HepG2 (cell line): ENCODE data around the gene IGF2BP1. TPM values are rescaled to one million over a fixed set of nuclear protein-coding genes. Genes with fewer than 3 reads are reported as not detected.

Experiments used
- ETV6 ChIP-seq: sonication (generic); formaldehyde crosslinking; conservative IDR thresholded peaks from 2 replicates; pipeline ENCODE4 v1.4.0; 2020; ENCODE audit warnings: missing genetic modification reagents
- HOXD1 ChIP-seq: sonication (generic); formaldehyde crosslinking; IDR thresholded peaks from 2 replicates; pipeline ENCODE4 v1.5.0; 2020; ENCODE audit warnings: missing genetic modification reagents
- MXI1 ChIP-seq: IDR thresholded peaks from 3 replicates; pipeline ENCODE4 v1.6.1; 2012; ENCODE audit warnings: low read depth, low read length, inconsistent platforms, borderline replicate concordance
- NR2C2 ChIP-seq: sonication (generic); formaldehyde crosslinking; IDR thresholded peaks from 2 replicates; pipeline ENCODE4 v1.4.0; 2020; ENCODE audit warnings: missing genetic modification reagents, mild to moderate bottlenecking, moderate library complexity, borderline replicate concordance
- PAX8 ChIP-seq: sonication (generic); formaldehyde crosslinking; IDR thresholded peaks from 2 replicates; pipeline ENCODE4 v1.8.0; 2022; ENCODE audit warnings: mild to moderate bottlenecking, missing genetic modification reagents, borderline replicate concordance
- TEAD3 ChIP-seq: optimal IDR thresholded peaks from 2 replicates; pipeline ENCODE3; 2016; ENCODE audit warnings: borderline replicate concordance
- YEATS2 ChIP-seq: sonication (generic); formaldehyde crosslinking; IDR thresholded peaks from 2 replicates; pipeline ENCODE4 v1.4.0; 2020; ENCODE audit warnings: missing genetic modification reagents, borderline replicate concordance
- ZBTB7B ChIP-seq: sonication (generic); formaldehyde crosslinking; IDR thresholded peaks from 2 replicates; pipeline ENCODE4 v1.4.0; 2020; ENCODE audit warnings: missing genetic modification reagents
- ZFP62 ChIP-seq: sonication (generic); formaldehyde crosslinking; IDR thresholded peaks from 2 replicates; pipeline ENCODE4 v1.4.0; 2020; ENCODE audit warnings: missing genetic modification reagents
- ZNF12 ChIP-seq: sonication (generic); formaldehyde crosslinking; IDR thresholded peaks from 2 replicates; pipeline ENCODE4 v1.5.0; 2020; ENCODE audit warnings: missing genetic modification reagents
- ZNF3 ChIP-seq: IDR thresholded peaks from 2 replicates; pipeline ENCODE4 v1.7.0; 2017; ENCODE audit warnings: inconsistent platforms
- ZNF713 ChIP-seq: sonication (generic); formaldehyde crosslinking; IDR thresholded peaks from 2 replicates; pipeline ENCODE4 v1.4.0; 2020; ENCODE audit warnings: mild to moderate bottlenecking, missing genetic modification reagents
- ZNF766 ChIP-seq: sonication (generic); formaldehyde crosslinking; IDR thresholded peaks from 2 replicates; pipeline ENCODE4 v1.5.0; 2020; ENCODE audit warnings: missing genetic modification reagents, borderline replicate concordance
- polyA plus RNA-seq, 8 experiments: library from polyadenylated mRNA; depleted of rRNA in 3 of 8; stranded (reverse) in 7 of 8; unstranded in 1 of 8; fragments of >200 nt; fragmentation: Illumina TruSeq in 4 of 8; extraction: Trizol in 4 of 8; gene quantifications; 2 replicates each; pipeline versions ENCODE4 v1.2.1 to v1.2.3, GENCODE V29; 2011 to 2016; ENCODE audit warnings: low read depth in 4 of 8, missing spikeins in 1 of 8, mixed read lengths in 1 of 8; ENCODE audit not compliant: insufficient read depth in 1 of 8
- total RNA-seq, 5 experiments: library from RNA; depleted of rRNA; stranded (reverse); fragments of >200 nt; fragmentation: Illumina TruSeq; extraction: Trizol; gene quantifications; 2 replicates each; pipeline ENCODE4 v1.2.3, GENCODE V29; 2016; ENCODE audit warnings: low read depth in 1 of 5
- TF ChIP-seq, protein P1 (sequence below): sonication (generic); IDR thresholded peaks from 2 replicates; pipeline ENCODE4 v1.6.1; 2016; ENCODE audit warnings: low read depth, borderline replicate concordance
- TF ChIP-seq, protein P2 (sequence below): sonication (generic); formaldehyde crosslinking; IDR thresholded peaks from 2 replicates; pipeline ENCODE4 v1.8.0; 2022; ENCODE audit warnings: mild to moderate bottlenecking, missing genetic modification reagents, moderate library complexity
- TF ChIP-seq, protein P3 (sequence below): sonication (generic); formaldehyde crosslinking; IDR thresholded peaks from 2 replicates; pipeline ENCODE4 v1.4.0; 2020; ENCODE audit warnings: missing genetic modification reagents
- TF ChIP-seq, protein P4 (sequence below): sonication (generic); formaldehyde crosslinking; IDR thresholded peaks from 2 replicates; pipeline ENCODE4 v1.4.0; 2020; ENCODE audit warnings: mild to moderate bottlenecking, missing genetic modification reagents
- TF ChIP-seq, protein P5 (sequence below): sonication (generic); formaldehyde crosslinking; conservative IDR thresholded peaks from 2 replicates; pipeline ENCODE4 v1.4.0; 2020; ENCODE audit warnings: mild to moderate bottlenecking, missing genetic modification reagents, moderate library complexity

IGF2BP1 gene
- total and polyA plus RNA-seq, 2 of the 13 experiments (the other 11 are each of a cell fraction or from before 2014, with no cell fraction given): 29.7 to 75.1 TPM

DNA sequence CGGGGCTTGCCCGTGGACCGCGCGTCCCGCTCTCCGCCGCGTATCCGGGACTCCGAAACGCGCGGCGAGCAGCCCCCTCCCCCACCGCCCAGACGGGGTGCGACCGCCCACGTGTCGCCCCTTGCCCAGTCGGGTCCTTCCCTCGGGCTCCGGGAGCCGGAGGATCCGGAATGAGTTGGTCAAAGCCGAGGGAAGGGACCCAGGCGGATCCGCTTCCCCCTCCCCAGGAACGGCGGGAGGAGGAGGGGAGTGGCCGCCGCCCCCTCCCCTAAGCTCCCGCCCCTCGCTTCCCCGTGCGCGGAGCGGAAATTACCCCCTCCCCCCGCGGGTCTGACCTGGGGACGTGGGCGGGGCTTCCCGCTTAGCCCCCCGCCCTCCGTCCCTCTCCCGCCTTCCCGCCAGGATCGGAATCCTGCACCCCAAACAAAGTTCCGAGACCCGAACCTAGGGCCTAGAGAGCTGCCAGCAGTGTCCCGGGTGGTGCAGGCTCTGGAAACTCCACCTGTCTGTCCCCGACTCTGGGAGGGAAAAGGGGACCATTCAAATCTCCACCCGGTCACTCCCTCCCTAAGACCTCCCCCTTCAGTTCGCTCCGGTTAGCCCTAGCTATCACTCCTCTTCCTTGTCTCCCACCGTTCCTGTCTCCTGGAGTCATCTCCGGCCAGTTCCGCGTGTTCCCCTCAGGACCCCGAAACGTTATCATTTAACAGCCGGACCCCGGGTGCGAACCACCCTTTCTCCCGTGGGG, 1.0 kb upstream of the IGF2BP1 start (continued):
- TF ChIP-seq, protein P1, sequence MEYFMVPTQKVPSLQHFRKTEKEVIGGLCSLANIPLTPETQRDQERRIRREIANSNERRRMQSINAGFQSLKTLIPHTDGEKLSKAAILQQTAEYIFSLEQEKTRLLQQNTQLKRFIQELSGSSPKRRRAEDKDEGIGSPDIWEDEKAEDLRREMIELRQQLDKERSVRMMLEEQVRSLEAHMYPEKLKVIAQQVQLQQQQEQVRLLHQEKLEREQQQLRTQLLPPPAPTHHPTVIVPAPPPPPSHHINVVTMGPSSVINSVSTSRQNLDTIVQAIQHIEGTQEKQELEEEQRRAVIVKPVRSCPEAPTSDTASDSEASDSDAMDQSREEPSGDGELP: peak; percentile 28; the same call in 1 of the 2 replicates
- TF ChIP-seq TEAD3 (CRISPR knock-in tag) (peak; percentile 80), YEATS2 (peak; percentile 70), PAX8 (CRISPR knock-in tag) (no peak), ZNF713 (CRISPR knock-in tag) (peak; percentile 32; the same call in 1 of the 2 replicates), ZNF12 (CRISPR knock-in tag) (peak; percentile 72; the same call in 1 of the 2 replicates), MXI1 (peak; percentile 83; the same call in 1 of the 3 replicates), ZFP62 (CRISPR knock-in tag) (0 out of 2 replicates have a peak, but pooled peaks have one; percentile 38), ZBTB7B (CRISPR knock-in tag) (no peak; the same call in none of the 2 replicates), ZNF3 (no peak), NR2C2 (CRISPR knock-in tag) (peak; percentile 84; the same call in 1 of the 2 replicates), HOXD1 (CRISPR knock-in tag) (peak; percentile 92), ETV6 (CRISPR knock-in tag) (peak; percentile 91), ZNF766 (0 out of 2 replicates have a peak, but pooled peaks have one; percentile 26)
- TF ChIP-seq, protein P2, sequence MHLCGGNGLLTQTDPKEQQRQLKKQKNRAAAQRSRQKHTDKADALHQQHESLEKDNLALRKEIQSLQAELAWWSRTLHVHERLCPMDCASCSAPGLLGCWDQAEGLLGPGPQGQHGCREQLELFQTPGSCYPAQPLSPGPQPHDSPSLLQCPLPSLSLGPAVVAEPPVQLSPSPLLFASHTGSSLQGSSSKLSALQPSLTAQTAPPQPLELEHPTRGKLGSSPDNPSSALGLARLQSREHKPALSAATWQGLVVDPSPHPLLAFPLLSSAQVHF (CRISPR knock-in tag): no peak; the same call in 1 of the 2 replicates
- TF ChIP-seq, protein P3, sequence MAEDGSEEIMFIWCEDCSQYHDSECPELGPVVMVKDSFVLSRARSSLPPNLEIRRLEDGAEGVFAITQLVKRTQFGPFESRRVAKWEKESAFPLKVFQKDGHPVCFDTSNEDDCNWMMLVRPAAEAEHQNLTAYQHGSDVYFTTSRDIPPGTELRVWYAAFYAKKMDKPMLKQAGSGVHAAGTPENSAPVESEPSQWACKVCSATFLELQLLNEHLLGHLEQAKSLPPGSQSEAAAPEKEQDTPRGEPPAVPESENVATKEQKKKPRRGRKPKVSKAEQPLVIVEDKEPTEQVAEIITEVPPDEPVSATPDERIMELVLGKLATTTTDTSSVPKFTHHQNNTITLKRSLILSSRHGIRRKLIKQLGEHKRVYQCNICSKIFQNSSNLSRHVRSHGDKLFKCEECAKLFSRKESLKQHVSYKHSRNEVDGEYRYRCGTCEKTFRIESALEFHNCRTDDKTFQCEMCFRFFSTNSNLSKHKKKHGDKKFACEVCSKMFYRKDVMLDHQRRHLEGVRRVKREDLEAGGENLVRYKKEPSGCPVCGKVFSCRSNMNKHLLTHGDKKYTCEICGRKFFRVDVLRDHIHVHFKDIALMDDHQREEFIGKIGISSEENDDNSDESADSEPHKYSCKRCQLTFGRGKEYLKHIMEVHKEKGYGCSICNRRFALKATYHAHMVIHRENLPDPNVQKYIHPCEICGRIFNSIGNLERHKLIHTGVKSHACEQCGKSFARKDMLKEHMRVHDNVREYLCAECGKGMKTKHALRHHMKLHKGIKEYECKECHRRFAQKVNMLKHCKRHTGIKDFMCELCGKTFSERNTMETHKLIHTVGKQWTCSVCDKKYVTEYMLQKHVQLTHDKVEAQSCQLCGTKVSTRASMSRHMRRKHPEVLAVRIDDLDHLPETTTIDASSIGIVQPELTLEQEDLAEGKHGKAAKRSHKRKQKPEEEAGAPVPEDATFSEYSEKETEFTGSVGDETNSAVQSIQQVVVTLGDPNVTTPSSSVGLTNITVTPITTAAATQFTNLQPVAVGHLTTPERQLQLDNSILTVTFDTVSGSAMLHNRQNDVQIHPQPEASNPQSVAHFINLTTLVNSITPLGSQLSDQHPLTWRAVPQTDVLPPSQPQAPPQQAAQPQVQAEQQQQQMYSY: no peak; the same call in none of the 2 replicates
- TF ChIP-seq, protein P4, sequence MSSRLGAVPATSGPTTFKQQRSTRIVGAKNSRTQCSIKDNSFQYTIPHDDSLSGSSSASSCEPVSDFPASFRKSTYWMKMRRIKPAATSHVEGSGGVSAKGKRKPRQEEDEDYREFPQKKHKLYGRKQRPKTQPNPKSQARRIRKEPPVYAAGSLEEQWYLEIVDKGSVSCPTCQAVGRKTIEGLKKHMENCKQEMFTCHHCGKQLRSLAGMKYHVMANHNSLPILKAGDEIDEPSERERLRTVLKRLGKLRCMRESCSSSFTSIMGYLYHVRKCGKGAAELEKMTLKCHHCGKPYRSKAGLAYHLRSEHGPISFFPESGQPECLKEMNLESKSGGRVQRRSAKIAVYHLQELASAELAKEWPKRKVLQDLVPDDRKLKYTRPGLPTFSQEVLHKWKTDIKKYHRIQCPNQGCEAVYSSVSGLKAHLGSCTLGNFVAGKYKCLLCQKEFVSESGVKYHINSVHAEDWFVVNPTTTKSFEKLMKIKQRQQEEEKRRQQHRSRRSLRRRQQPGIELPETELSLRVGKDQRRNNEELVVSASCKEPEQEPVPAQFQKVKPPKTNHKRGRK (CRISPR knock-in tag): 0 out of 2 replicates have a peak, but pooled peaks have one; percentile 14
- TF ChIP-seq, protein P5, sequence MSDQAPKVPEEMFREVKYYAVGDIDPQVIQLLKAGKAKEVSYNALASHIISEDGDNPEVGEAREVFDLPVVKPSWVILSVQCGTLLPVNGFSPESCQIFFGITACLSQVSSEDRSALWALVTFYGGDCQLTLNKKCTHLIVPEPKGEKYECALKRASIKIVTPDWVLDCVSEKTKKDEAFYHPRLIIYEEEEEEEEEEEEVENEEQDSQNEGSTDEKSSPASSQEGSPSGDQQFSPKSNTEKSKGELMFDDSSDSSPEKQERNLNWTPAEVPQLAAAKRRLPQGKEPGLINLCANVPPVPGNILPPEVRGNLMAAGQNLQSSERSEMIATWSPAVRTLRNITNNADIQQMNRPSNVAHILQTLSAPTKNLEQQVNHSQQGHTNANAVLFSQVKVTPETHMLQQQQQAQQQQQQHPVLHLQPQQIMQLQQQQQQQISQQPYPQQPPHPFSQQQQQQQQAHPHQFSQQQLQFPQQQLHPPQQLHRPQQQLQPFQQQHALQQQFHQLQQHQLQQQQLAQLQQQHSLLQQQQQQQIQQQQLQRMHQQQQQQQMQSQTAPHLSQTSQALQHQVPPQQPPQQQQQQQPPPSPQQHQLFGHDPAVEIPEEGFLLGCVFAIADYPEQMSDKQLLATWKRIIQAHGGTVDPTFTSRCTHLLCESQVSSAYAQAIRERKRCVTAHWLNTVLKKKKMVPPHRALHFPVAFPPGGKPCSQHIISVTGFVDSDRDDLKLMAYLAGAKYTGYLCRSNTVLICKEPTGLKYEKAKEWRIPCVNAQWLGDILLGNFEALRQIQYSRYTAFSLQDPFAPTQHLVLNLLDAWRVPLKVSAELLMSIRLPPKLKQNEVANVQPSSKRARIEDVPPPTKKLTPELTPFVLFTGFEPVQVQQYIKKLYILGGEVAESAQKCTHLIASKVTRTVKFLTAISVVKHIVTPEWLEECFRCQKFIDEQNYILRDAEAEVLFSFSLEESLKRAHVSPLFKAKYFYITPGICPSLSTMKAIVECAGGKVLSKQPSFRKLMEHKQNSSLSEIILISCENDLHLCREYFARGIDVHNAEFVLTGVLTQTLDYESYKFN (CRISPR knock-in tag): peak; percentile 77; the same call in 1 of the 2 replicates
